Measurements from ENCODE around the gene ATP5F1C. TPM values are rescaled to one million over a fixed set of nuclear protein-coding genes. Genes with fewer than 3 reads are reported as not detected.

The ATP5F1C gene
- total RNA-seq: 260 and 276 TPM in 2 replicates

DNA sequence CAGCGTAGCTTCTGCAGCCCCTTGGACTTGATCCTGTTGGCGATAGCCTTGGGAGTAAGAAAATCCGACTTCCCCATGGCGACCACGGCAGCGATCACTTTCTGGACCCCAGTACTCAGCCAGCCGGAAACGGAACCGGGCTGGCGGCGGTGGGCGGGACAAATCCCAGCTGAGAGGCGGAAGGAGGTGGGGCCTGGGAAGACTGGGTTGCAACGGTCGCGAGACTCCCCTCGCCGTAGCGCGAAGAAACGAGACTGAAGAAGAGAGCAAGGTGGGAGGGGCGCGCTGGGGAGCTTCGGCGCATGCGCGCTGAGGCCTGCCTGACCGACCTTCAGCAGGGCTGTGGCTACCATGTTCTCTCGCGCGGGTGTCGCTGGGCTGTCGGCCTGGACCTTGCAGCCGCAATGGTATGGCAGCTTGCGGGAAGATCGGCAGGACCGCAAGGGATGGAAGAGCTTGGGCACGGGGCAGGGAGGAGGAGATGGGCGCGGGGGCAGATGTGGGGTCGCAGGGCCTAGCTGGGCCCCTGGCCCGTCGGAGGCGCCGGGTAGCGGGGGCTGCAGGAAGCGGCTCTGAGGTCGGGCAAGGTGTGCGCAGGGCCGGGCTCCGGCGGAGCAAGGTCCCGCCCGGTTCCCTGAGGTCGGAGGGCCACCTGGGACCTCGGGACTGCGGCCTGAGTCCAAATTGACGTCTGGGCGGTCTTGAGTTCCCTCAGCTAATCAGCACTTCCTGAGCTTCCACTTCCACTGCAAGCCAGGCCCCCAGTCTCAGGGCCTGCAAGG lies at the start of gene ATP5F1C, which contains the start of gene KIN:
ATP5F1C (plus strand) TSS at position 321 of the 782 bp plus-strand sequence; CDS start at position 352, 31 bp downstream.
KIN (minus strand) TSS at position 137 of the 782 bp plus-strand sequence; CDS start at position 77, 60 bp downstream.

DNA sequence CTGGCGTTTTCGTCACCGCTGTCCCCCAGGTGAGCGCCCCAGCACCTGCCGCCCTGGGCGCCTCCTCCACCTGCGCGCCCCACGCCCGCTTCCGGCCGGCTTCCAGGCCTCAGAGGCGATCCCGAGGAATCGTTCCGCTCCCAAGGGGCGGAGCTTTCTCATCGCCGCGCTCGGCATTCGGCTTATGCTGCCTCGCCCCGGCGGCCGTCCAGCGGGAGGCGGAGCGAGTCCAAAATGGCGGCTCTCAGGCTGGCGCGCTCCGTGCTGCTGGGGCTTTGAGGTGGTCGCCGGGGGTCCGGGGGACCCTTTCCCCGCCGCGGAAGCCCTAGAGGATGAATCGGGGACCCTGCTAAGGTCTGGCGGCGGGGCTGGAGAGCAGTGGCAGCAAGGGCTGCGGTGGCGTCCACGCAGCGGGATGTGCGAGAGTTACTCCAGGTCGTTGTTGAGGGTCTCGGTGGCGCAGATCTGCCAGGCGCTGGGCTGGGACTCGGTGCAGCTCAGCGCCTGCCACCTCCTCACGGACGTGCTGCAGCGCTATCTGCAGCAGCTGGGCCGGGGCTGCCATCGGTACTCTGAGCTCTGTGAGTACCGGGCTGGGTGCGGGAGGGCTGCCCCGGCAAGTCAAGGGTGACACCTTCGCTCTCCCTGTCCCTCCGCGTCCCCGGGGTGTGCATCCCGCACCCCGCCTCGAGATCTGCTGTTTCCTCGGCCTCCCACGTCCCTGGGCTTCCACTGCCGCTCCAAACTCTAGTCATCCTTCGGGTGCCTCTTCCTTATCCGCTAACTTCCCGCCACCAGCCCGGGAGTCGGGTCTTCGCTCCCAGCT lies 30.5 kb downstream of the ATP5F1C start, which contains the start of gene TAF3:
TAF3 (plus strand) TSS at position 211 of the 826 bp plus-strand sequence; CDS start at position 416, 205 bp downstream.

Other genes starting within 250 kb of the ATP5F1C start
- gene ITIH5, start 121.2 kb upstream of the ATP5F1C start, total RNA-seq: 0.19 TPM in 1 of 2 replicates, not detected in the other
- under 0.01 TPM in 1 of 2 replicates, not detected in the other for gene ITIH2, start 84.9 kb upstream of the ATP5F1C start, total RNA-seq
- gene KIN, start 184 bp upstream of the ATP5F1C start, total RNA-seq: 6.5 and 7.7 TPM in 2 replicates
- gene TAF3, start 30.3 kb downstream of the ATP5F1C start, total RNA-seq: 1.6 and 1.9 TPM in 2 replicates

Data from endothelial cell of coronary artery (primary cell).